Karpas-422 (cell line): ENCODE measurements around the gene OR1E2. TPM values are rescaled to one million over a fixed set of nuclear protein-coding genes. Genes with fewer than 3 reads are reported as not detected.
"Not testable (repeated sequence)": the region's sequence is repeated elsewhere in the genome, so short reads cannot be mapped to it uniquely, and the experiment has no call there.

Experiments used
- DNase-seq: peaks from one replicate; pipeline ENCODE4 v3.0.0-alpha.2; 2015
- H2AFZ ChIP-seq: fragments of 200-600 bp; sonication (generic); 2 replicates; pipeline ENCODE4 v1.6.1; 2014; ENCODE audit warnings: antibody characterized with exemption, low read length, mixed read lengths
- H3K27ac ChIP-seq: fragments of 200-600 bp; sonication (generic); 2 replicates; pipeline ENCODE4 v1.5.1; 2014; ENCODE audit warnings: mild to moderate bottlenecking, low read length, moderate library complexity
- H3K27me3 ChIP-seq: fragments of 200-600 bp; sonication (generic); 2 replicates; pipeline ENCODE4 v1.6.1; 2014; ENCODE audit warnings: low read length, mixed read lengths
- H3K36me3 ChIP-seq: fragments of 200-600 bp; sonication (generic); 2 replicates; pipeline ENCODE4 v1.6.1; 2014; ENCODE audit warnings: low read length, mixed read lengths; ENCODE audit not compliant: insufficient read depth
- H3K4me1 ChIP-seq: fragments of 200-600 bp; sonication (generic); 2 replicates; pipeline ENCODE4 v1.6.1; 2014; ENCODE audit warnings: mild to moderate bottlenecking, low read length, mixed read lengths
- H3K4me2 ChIP-seq: fragments of 200-600 bp; sonication (generic); 2 replicates; pipeline ENCODE4 v1.6.1; 2014; ENCODE audit warnings: low read length, low read depth, mild to moderate bottlenecking; ENCODE audit not compliant: poor library complexity, severe bottlenecking
- H3K4me3 ChIP-seq: fragments of 200-600 bp; sonication (generic); 2 replicates; pipeline ENCODE4 v1.5.1; 2014; ENCODE audit warnings: mild to moderate bottlenecking, antibody characterized with exemption, low read length, mixed read lengths
- H3K79me2 ChIP-seq: fragments of 200-600 bp; sonication (generic); 2 replicates; pipeline ENCODE4 v1.6.1; 2014; ENCODE audit warnings: mild to moderate bottlenecking, low read length, mixed read lengths
- H3K9ac ChIP-seq: fragments of 200-600 bp; sonication (generic); 2 replicates; pipeline ENCODE4 v1.6.0; 2014; ENCODE audit warnings: low read length
- H3K9me2 ChIP-seq: fragments of 200-600 bp; sonication (generic), shearing (Covaris generic); replicated peaks from 2 replicates; pipeline ENCODE4 v1.6.0; 2014; ENCODE audit warnings: mild to moderate bottlenecking, low read length, moderate library complexity; ENCODE audit not compliant: insufficient read depth
- H3K9me3 ChIP-seq: fragments of 300-700, 200-600 bp; sonication (generic); 2 replicates; pipeline ENCODE4 v1.6.1; 2014; ENCODE audit warnings: low read length, mixed read lengths
- H4K20me1 ChIP-seq: fragments of 200-600 bp; sonication (generic); 2 replicates; pipeline ENCODE4 v1.6.1; 2014; ENCODE audit warnings: mild to moderate bottlenecking, antibody characterized with exemption, low read length, low read depth; ENCODE audit not compliant: insufficient read depth
- total RNA-seq: library from RNA; depleted of rRNA; stranded (reverse); fragments of >200 nt; shearing (Covaris generic); gene quantifications from 2 replicates; pipeline ENCODE4 v1.2.3, GENCODE V29; 2014; ENCODE audit warnings: low replicate concordance

Gene OR1E2
- total RNA-seq, 1 experiment from 2014 or later = not detected

DNA sequence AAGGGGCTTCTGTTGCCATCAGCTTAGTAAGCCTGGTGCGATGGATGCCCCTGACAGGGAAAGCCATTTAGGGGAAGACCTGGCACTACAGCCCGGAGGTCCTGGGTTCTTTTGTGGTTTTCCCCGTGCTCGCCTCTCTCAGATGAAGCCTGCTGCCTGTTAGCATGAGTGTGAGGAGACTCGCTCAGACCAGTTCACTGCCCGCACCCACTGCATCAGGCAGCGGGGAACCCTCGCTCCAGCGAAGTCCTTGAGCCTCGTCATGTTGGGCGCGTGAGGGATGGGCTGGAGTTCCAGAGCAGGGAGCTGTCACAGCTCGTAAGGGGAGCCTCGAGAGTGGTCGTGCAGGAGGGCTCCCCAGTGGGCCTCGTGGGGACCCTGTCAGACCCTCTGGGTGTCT, 21.4 kb downstream of the OR1E2 start:
- not testable (repeated sequence) for H3K4me2 ChIP-seq, H3K9ac ChIP-seq, H3K9me2 ChIP-seq, H3K27me3 ChIP-seq, H3K79me2 ChIP-seq, DNase-seq, H4K20me1 ChIP-seq, H3K4me1 ChIP-seq, H2AFZ ChIP-seq, H3K27ac ChIP-seq, H3K4me3 ChIP-seq, H3K9me3 ChIP-seq, H3K36me3 ChIP-seq

DNA sequence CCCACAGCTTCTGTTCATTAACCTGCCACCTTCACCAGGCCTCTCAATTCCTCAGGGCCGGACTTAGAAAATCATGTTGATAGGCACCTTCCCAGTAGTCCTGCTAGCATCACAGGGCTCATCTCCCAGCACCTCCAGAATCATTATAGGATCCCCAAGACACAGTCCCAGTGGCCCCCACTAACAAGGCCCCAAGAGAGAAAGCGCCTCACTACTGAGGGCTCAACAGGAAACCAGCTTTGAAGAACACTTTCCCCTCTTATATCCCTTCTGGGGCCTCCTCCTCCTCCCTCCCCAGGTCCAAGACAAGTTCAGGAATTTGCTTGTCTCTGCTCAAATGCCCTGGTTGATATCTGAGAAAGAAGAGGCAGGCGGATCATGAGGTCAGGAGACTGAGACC, 22.6 kb downstream of the OR1E2 start, which contains the start of gene OR3A3:
OR3A3 (plus strand) TSS at position 301 of the 400 bp plus-strand sequence.
- Histone ChIP-seq H3K36me3 (no peaks in the 10 kb centered on the region), H3K4me1 (no peaks in the 10 kb centered on the region), H3K4me3 (no peak within 1 kb of the TSS)

DNA sequence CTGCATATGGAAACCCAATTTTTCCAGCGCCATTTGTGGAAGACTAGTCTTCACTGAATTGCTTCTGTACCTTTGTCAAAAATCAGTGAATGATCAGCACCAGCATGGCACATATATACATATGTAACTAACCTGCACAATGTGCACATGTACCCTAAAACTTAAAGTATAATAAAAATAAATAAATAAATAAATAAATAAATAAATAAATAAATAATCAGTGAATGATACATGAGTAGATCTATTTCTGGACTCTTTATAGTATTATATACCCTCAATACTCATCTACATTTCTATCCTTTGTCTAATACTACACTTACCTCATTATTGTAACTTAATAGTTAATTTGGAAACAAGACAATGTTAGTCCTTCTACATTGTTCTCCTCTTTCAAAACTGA, 29.8 kb downstream of the OR1E2 start:
- H2AFZ ChIP-seq, H3K36me3 ChIP-seq: not testable (repeated sequence)

More for the DNA sequence above, 22.6 kb downstream of the OR1E2 start, which contains the start of gene OR3A3:
- Histone ChIP-seq H3K4me2 (no peak within 1 kb of the TSS), H3K27ac (no peak within 1 kb of the TSS), H3K9me2 (no peaks in the 10 kb centered on the region), H3K9ac (no peak within 1 kb of the TSS), H2AFZ (no peak within 1 kb of the TSS), H3K79me2 (no peaks in the 10 kb centered on the region), H3K9me3 (no peaks in the 10 kb centered on the region), H4K20me1 (no peaks in the 10 kb centered on the region), H3K27me3 (no peaks in the 10 kb centered on the region)
- no peak for DNase-seq

DNA sequence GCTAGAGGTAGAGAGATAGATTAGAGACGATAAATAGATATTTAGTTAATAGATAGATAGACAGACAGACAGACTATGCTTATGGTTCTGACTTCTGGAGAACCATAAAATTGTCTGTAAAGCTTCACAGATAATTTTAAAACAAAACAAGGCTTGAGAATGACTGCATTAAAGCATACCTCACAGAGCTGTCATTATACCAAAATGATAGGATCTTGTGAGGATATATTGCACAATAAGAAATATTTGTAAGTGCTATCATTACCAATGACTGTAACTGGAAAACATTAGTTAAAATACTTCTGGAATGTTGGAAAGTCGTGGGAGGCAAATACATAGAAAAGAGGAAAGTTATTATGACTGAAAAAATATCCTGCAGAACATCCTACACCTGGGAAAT, 31.9 kb downstream of the OR1E2 start:
- Histone ChIP-seq H3K4me2 (no peak overlapping the region), H3K27me3 (no peaks in the 10 kb centered on the region), H3K36me3 (no peaks in the 10 kb centered on the region), H3K4me1 (no peaks in the 10 kb centered on the region), H3K9me2 (no peaks in the 10 kb centered on the region), H3K27ac (no peak overlapping the region), H4K20me1 (no peaks in the 10 kb centered on the region), H3K9me3 (no peaks in the 10 kb centered on the region), H3K4me3 (no peak overlapping the region), H3K9ac (no peak overlapping the region), H2AFZ (no peak overlapping the region), H3K79me2 (no peaks in the 10 kb centered on the region)
- DNase-seq = no peak

More for the DNA sequence above, 29.8 kb downstream of the OR1E2 start:
- H3K4me3 ChIP-seq, H3K79me2 ChIP-seq, H3K9ac ChIP-seq, H3K4me2 ChIP-seq, DNase-seq, H3K27ac ChIP-seq, H3K27me3 ChIP-seq, H3K9me2 ChIP-seq, H3K4me1 ChIP-seq, H4K20me1 ChIP-seq, H3K9me3 ChIP-seq: not testable (repeated sequence)

DNA sequence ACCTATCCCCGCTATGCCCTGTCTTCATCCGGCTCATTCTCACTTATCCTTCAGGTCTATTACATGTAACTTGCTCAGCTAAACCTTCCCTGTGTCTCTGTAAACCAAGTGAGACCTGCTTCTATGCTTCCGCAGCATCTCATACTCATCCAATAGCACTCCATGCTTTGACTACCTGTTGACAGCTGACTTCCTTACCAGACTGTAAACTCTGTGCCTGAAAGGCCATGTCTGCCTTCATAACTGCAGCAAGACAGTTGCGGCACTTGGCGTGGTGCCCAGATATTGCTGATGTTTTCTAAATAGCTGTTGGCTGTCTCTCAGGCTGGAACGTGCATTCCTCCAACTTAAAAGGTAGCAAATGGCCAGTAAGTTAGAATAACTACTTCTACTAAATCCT, 33.6 kb downstream of the OR1E2 start:
- no peaks in the 10 kb centered on the region for H3K9me2 ChIP-seq

DNA sequence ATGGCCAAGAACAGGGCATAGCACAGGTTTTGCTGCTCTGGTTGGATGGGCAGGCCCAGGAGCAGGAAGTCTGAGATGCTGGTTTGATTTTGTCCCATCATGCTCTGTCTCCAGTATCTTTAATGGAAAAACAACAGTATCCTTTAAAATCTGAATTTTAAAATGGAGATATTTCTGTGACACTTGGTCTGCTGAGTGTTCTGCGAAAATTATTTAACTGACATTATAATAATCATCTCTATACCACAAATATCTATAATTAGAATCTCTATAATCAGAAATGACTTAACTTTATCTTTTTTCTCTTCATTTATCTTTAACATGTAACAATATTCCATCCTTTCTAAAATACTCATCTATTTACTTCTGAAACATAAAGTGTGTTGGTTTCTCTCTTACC, 35.3 kb downstream of the OR1E2 start, which contains the start of gene OR1E1:
OR1E1 (minus strand) TSS at position 101 of the 400 bp plus-strand sequence; CDS start at position 101, 0 bp downstream.
- H3K27me3 ChIP-seq = no peaks in the 10 kb centered on the region
- H3K9me2 ChIP-seq = no peaks in the 10 kb centered on the region
- no peak within 1 kb of the TSS for H3K9ac ChIP-seq
- H3K36me3 ChIP-seq = no peaks in the 10 kb centered on the region
- no peaks in the 10 kb centered on the region for H4K20me1 ChIP-seq
- DNase-seq = no peak
- no peak within 1 kb of the TSS for H3K27ac ChIP-seq
- H2AFZ ChIP-seq = no peak within 1 kb of the TSS
- H3K4me1 ChIP-seq = no peaks in the 10 kb centered on the region
- H3K4me3 ChIP-seq = no peak within 1 kb of the TSS
- no peaks in the 10 kb centered on the region for H3K9me3 ChIP-seq
- H3K4me2 ChIP-seq = no peak within 1 kb of the TSS
- H3K79me2 ChIP-seq = no peaks in the 10 kb centered on the region

More for the DNA sequence above, 33.6 kb downstream of the OR1E2 start:
- Histone ChIP-seq H4K20me1 (no peaks in the 10 kb centered on the region), H2AFZ (no peak overlapping the region), H3K4me1 (no peaks in the 10 kb centered on the region), H3K4me2 (no peak overlapping the region), H3K27ac (no peak overlapping the region), H3K9me3 (no peaks in the 10 kb centered on the region), H3K79me2 (no peaks in the 10 kb centered on the region), H3K4me3 (no peak overlapping the region), H3K9ac (no peak overlapping the region), H3K27me3 (no peaks in the 10 kb centered on the region), H3K36me3 (no peaks in the 10 kb centered on the region)
- no peak for DNase-seq

DNA sequence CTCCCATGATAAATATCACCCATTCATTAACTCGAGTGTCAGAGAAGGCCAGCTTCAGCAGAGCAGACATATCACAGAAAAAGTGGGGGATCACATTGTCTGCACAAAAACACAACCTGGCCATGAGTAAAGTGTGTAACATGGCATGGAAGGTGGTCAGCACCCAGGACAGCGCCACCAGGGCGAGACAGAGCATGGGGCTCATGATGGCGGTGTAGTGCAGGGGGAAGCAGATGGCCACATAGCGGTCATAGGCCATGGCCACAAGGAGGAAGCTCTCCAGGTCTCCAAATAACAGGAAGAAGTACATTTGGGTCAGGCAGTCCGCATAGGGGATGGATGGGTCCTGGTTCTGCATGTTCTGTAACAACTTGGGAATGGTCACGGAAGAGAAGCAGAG, 35.8 kb downstream of the OR1E2 start:
- H3K9me3 ChIP-seq, H3K79me2 ChIP-seq, H3K9me2 ChIP-seq, H2AFZ ChIP-seq, H3K9ac ChIP-seq, H3K4me1 ChIP-seq, H3K36me3 ChIP-seq, H4K20me1 ChIP-seq, H3K27me3 ChIP-seq, H3K27ac ChIP-seq, H3K4me2 ChIP-seq, H3K4me3 ChIP-seq: not testable (repeated sequence)
- DNase-seq = peak; percentile 42

DNA sequence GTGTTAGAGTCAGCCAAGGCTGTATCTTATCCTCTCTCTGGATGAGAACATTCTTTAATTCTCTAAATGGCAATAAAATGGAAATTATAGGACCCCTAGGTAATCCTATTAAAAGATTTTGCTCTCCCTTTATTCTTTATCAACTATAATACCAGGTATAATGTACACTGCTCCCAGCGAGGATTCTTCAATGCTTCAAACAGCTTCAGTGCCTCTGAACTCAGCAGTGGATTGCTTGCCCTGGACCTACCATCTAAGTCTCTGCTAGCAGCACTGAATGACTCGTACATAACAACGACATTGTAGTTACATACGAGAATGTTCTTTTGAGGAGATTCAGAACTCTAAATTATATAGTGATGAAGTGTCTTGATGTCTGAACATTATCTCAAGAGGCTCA, 43.9 kb downstream of the OR1E2 start:
- Histone ChIP-seq H3K27ac (no peak overlapping the region), H3K9me2 (no peaks in the 10 kb centered on the region), H2AFZ (no peak overlapping the region), H3K4me2 (no peak overlapping the region), H3K4me1 (no peaks in the 10 kb centered on the region), H3K9me3 (no peaks in the 10 kb centered on the region), H3K36me3 (no peaks in the 10 kb centered on the region), H3K4me3 (no peak overlapping the region), H3K9ac (no peak overlapping the region), H3K27me3 (no peaks in the 10 kb centered on the region), H4K20me1 (no peaks in the 10 kb centered on the region), H3K79me2 (no peaks in the 10 kb centered on the region)
- DNase-seq = no peak
